Measurements from ENCODE around the gene GPR37.

GRCh38 chr7:124747072-124747471 is 18.5 kb downstream of the GPR37 start:
- no peak for TF ChIP-seq CTCF (IDR thresholded peaks at IDR 0.05)
- no peak for TF ChIP-seq POLR2AphosphoS5 (IDR thresholded peaks at IDR 0.05)

Data from transverse colon (tissue), 4 donors.